Activated naive CD4-positive, alpha-beta T cell treated with anti-CD3 and anti-CD28 coated beads for 36 hours (primary cell): Measurements from ENCODE around the gene WDR48. TPM values are rescaled to one million over a fixed set of nuclear protein-coding genes. Genes with fewer than 3 reads are reported as not detected.

ENCODE experiments used
- microRNA-seq: library from miRNA; unstranded; fragments of <30 nt; microRNA quantifications from one replicate; pipeline ENCODE4 v1.2.0, GENCODE V29; 2022; ENCODE audit warnings: borderline microRNAs expressed, borderline replicate concordance
- total RNA-seq, 2 experiments: library from RNA; stranded (reverse); gene quantifications; one replicate each; pipeline ENCODE4 v1.2.3, GENCODE V29; 2021

WDR48 gene
- total RNA-seq, 2 experiments from 2014 or later, result 32.3 to 32.9 TPM

Small RNAs within 50 kb of the gene (microRNA-seq; reads per million reads assigned to microRNA genes)
- not detected for gene MIR6822

Other genes starting within 250 kb of the WDR48 start
- gene SCN10A, start 235.8 kb upstream of the WDR48 start, total RNA-seq, result not detected
- under 1 TPM; 0.05 TPM for gene SCN11A, start 72 bp upstream of the WDR48 start, total RNA-seq
- 10 to 100 TPM; 19.0 to 21.8 TPM for gene GORASP1, start 55.6 kb downstream of the WDR48 start, total RNA-seq
- gene TTC21A, start 55.7 kb downstream of the WDR48 start, total RNA-seq, result 1 to 10 TPM; 1.5 to 1.6 TPM
- 10 to 100 TPM; 66.5 to 71.0 TPM for gene CSRNP1, start 101.6 kb downstream of the WDR48 start, total RNA-seq
- gene XIRP1, start 140.6 kb downstream of the WDR48 start, total RNA-seq, result under 1 TPM; 0.62 to 0.72 TPM
- gene CX3CR1, start 228.0 kb downstream of the WDR48 start, total RNA-seq, result not detected